Fibroblast of the aortic adventitia (primary cell): ENCODE measurements around the gene WNT9B. TPM values are rescaled to one million over a fixed set of nuclear protein-coding genes. Genes with fewer than 3 reads are reported as not detected.

ENCODE experiments used
- DNase-seq: peaks from one replicate; pipeline ENCODE4 v3.0.0-alpha.2; 2010; ENCODE audit warnings: low read depth
- H3K4me3 ChIP-seq: 2 replicates; pipeline ENCODE4 v1.5.1; 2011; ENCODE audit warnings: low read depth, mild to moderate bottlenecking, control low read depth, low read length, moderate library complexity
- total RNA-seq: library from RNA; depleted of rRNA; stranded (reverse); fragments of >200 nt; gene quantifications from 2 replicates; pipeline ENCODE4 v1.2.3, GENCODE V29; 2012; ENCODE audit warnings: low replicate concordance
- TF ChIP-seq, protein P1 (sequence below): IDR thresholded peaks from 2 replicates; pipeline ENCODE4 v1.5.1; 2011; ENCODE audit warnings: mild to moderate bottlenecking, low read length, control low read depth, inconsistent platforms; ENCODE audit not compliant: insufficient read depth

The WNT9B gene
- total RNA-seq, 1 donor: 0.09 TPM

- TF ChIP-seq, protein P1, sequence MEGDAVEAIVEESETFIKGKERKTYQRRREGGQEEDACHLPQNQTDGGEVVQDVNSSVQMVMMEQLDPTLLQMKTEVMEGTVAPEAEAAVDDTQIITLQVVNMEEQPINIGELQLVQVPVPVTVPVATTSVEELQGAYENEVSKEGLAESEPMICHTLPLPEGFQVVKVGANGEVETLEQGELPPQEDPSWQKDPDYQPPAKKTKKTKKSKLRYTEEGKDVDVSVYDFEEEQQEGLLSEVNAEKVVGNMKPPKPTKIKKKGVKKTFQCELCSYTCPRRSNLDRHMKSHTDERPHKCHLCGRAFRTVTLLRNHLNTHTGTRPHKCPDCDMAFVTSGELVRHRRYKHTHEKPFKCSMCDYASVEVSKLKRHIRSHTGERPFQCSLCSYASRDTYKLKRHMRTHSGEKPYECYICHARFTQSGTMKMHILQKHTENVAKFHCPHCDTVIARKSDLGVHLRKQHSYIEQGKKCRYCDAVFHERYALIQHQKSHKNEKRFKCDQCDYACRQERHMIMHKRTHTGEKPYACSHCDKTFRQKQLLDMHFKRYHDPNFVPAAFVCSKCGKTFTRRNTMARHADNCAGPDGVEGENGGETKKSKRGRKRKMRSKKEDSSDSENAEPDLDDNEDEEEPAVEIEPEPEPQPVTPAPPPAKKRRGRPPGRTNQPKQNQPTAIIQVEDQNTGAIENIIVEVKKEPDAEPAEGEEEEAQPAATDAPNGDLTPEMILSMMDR: no peak
- H3K4me3 ChIP-seq: no peak overlapping the region
- DNase-seq: no peak
These were observed 21.0 kb downstream of the WNT9B start for GRCh38 chr17:46872421-46872820.

DNA sequence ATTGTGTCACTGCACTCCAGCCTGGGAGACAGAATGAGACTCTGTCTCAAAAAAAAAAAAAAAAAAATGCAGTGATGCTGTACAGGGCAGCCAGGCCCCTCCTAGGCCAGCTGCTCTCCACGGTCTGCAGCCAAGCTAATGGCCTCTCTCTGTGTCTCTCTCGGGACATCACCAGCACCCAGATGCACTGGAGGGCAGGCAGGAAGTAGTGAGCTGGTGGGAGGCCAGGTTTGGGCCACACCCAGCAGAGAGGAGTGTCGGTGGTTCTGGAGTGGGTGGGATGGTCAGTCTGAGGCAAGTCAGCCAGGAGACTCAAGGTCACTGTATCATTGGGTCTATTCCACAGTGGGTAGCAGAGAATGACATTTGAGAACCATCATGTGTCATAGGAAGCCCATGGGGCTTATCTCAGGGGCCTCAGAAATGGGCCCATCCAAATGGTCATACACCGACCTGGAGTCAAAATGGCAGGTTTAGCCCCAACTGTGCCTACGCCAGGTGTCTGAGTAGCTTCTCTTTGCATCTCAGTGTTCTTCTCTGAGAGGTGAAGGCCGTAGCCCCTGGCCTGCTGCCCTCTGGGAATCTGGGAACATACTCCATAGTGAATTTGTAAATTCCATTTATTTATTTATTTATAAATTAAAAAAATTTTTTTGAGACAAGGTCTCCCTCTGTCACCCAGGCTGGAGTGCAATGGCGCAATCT, 22.7 kb downstream of the WNT9B start:
- TF ChIP-seq, protein P1: no peak

DNA sequence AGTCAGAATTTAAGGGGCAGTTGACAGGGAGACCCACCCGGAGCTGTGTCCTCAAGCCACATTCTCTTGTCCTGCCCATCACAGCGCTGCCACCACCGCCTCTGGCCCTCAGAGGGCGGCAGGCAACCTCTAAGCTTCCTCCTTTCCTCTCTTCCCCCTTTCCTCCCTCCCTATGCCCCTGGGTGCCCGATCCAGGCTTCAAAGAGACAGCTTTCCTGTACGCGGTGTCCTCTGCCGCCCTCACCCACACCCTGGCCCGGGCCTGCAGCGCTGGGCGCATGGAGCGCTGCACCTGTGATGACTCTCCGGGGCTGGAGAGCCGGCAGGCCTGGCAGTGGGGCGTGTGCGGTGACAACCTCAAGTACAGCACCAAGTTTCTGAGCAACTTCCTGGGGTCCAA, 23.5 kb downstream of the WNT9B start:
- H3K4me3 ChIP-seq: no peak overlapping the region
- TF ChIP-seq, protein P1: no peak
- no peak for DNase-seq

More for the DNA sequence above, 22.7 kb downstream of the WNT9B start:
- no peak for DNase-seq
- no peak overlapping the region for H3K4me3 ChIP-seq

GRCh38 chr17:46875849-46876352, 24.5 kb downstream of the WNT9B start:
- TF ChIP-seq, protein P1: no peak
- no peak for DNase-seq
- H3K4me3 ChIP-seq: no peak overlapping the region

DNA sequence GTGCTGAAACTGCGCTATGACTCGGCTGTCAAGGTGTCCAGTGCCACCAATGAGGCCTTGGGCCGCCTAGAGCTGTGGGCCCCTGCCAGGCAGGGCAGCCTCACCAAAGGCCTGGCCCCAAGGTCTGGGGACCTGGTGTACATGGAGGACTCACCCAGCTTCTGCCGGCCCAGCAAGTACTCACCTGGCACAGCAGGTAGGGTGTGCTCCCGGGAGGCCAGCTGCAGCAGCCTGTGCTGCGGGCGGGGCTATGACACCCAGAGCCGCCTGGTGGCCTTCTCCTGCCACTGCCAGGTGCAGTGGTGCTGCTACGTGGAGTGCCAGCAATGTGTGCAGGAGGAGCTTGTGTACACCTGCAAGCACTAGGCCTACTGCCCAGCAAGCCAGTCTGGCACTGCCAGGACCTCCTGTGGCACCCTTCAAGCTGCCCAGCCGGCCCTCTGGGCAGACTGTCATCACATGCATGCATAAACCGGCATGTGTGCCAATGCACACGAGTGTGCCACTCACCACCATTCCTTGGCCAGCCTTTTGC, 25.0 kb downstream of the WNT9B start:
- no peak overlapping the region for H3K4me3 ChIP-seq
- TF ChIP-seq, protein P1: no peak
- no peak for DNase-seq

DNA sequence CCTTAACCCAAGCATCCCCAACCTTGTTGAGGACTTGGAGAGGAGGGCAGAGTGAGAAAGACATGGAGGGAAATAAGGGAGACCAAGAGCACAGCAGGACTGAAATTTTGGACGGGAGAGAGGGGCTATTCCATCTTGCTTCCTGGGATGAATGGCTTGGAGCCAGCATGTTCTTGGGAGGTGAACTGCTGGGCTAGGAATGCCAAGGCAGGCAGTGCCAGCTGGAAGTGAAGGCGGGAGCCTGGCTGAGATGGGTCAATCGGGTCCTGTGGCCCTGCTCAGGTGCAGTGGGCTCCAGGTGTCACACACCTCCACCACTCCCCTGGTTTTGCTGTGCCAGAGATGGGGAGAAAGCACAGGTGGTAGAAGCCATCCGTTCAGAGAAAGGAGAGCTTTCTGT, 25.5 kb downstream of the WNT9B start:
- no peak for DNase-seq
- TF ChIP-seq, protein P1: no peak
- no peak overlapping the region for H3K4me3 ChIP-seq
